Panc1 (cell line): ENCODE data around the gene CADM1. TPM values are rescaled to one million over a fixed set of nuclear protein-coding genes. Genes with fewer than 3 reads are reported as not detected.

ENCODE experiments used
- ATAC-seq: fragments of 200-7000 bp; cut with Tn5 transposase; 2 replicates; pipeline ENCODE4 v1.9.1; 2020; ENCODE audit warnings: mild to moderate bottlenecking, moderate library complexity
- BruUV-seq: library from RNA; stranded (reverse); fragments of 400-500 nt; replicated peaks from 2 replicates; lab custom pipeline; 2021; lab: Mats Ljungman, UMichigan
- CTCF ChIA-PET: fragments of 300-600 bp; sonication (Branson Sonifier 250); formaldehyde crosslinking; loops from one replicate; lab custom pipeline; 2022; ENCODE audit warnings: antibody characterized with exemption; lab: Charles Lee
- POLR2A ChIA-PET: fragments of 300-600 bp; sonication (Branson Sonifier 250); formaldehyde crosslinking; loops from one replicate; lab custom pipeline; 2022; ENCODE audit warnings: antibody characterized with exemption; lab: Charles Lee
- DNase-seq: peaks from one replicate; pipeline ENCODE4 v3.0.0-alpha.2; 2010; ENCODE audit warnings: low read depth, low spot score
- H3K27ac ChIP-seq: 2 replicates; pipeline ENCODE4 v1.5.1; 2011; ENCODE audit warnings: mild to moderate bottlenecking, low read length, inconsistent platforms
- H3K27me3 ChIP-seq: fragments of 200-500 bp; sonication (Bioruptor generic); 2 replicates; pipeline ENCODE4 v1.6.0; 2014; ENCODE audit warnings: low read length, inconsistent platforms; ENCODE audit not compliant: control insufficient read depth, insufficient read depth
- H3K36me3 ChIP-seq: fragments of 200-500 bp; sonication (Bioruptor generic); 2 replicates; pipeline ENCODE4 v1.5.1; 2014; ENCODE audit warnings: inconsistent platforms, mild to moderate bottlenecking, low read length, moderate library complexity; ENCODE audit not compliant: control insufficient read depth, insufficient read depth
- H3K4me1 ChIP-seq: 2 replicates; pipeline ENCODE4 v1.5.1; 2011; ENCODE audit warnings: inconsistent platforms, mild to moderate bottlenecking, low read length, moderate library complexity; ENCODE audit not compliant: control insufficient read depth, insufficient read depth
- H3K4me3 ChIP-seq, 2 experiments: 2 replicates each; pipeline ENCODE4 v1.5.1; 2011 to 2012; ENCODE audit warnings: low read depth in 2 of 2, low read length in 2 of 2, mild to moderate bottlenecking in 2 of 2, inconsistent platforms in 1 of 2, moderate library complexity in 1 of 2
- H3K9me3 ChIP-seq: fragments of 200-500 bp; sonication (Bioruptor generic); 2 replicates; pipeline ENCODE4 v1.5.1; 2014; ENCODE audit warnings: low read depth, mild to moderate bottlenecking, inconsistent platforms, low read length, moderate library complexity; ENCODE audit not compliant: control insufficient read depth, insufficient read depth
- POLR2AphosphoS5 ChIP-seq: IDR thresholded peaks from 2 replicates; pipeline ENCODE4 v1.6.1; 2012; ENCODE audit warnings: mild to moderate bottlenecking, low read depth, low read length, moderate library complexity
- SIN3A ChIP-seq: IDR thresholded peaks from 2 replicates; pipeline ENCODE4 v1.6.1; 2012; ENCODE audit warnings: low read depth, mild to moderate bottlenecking, low read length, moderate library complexity, borderline replicate concordance; ENCODE audit not compliant: insufficient read depth
- TCF7L2 ChIP-seq: IDR thresholded peaks from 2 replicates; pipeline ENCODE4 v1.6.1; 2011; ENCODE audit warnings: mild to moderate bottlenecking, low read depth, low read length, inconsistent platforms
- in situ Hi-C: cut with HindIII; loops from 2 replicates; pipeline ENCODE4 v1.10.0; 2016; ENCODE audit warnings: low sequenced_read_pairs, low pct_unique_long_range_greater_than_20kb
- intact Hi-C: fragments of 100-400 bp; cut with micrococcal nuclease; formaldehyde crosslinking; loops from one replicate; pipeline ENCODE4 v1.10.0; 2022; ENCODE audit not compliant: unreplicated experiment
- total RNA-seq: library from RNA; stranded (reverse); gene quantifications from one replicate; pipeline ENCODE4 v1.2.1, GENCODE V29; 2021; ENCODE audit not compliant: unreplicated experiment
- TF ChIP-seq, protein P1 (sequence below): fragments of 450-650 bp; IDR thresholded peaks from 2 replicates; pipeline ENCODE4 v1.5.1; 2017; ENCODE audit warnings: mild to moderate bottlenecking
- TF ChIP-seq, protein P2 (sequence below), 2 experiments: IDR thresholded peaks; 2 replicates each; pipeline ENCODE4 v1.6.1; 2011 to 2012; ENCODE audit warnings: low read depth in 2 of 2, control low read depth in 1 of 2, low read length in 1 of 2, mild to moderate bottlenecking in 1 of 2, moderate library complexity in 1 of 2; ENCODE audit not compliant: insufficient read depth in 1 of 2

Gene CADM1
- total RNA-seq, 1 experiment from 2014 or later: 3.9 TPM

GRCh38 chr11:115314330-115314920 is 189.8 kb downstream of the CADM1 start:
- in situ Hi-C loops: no loop called here
- ATAC-seq (no peak), DNase-seq (no peak)
- ChIA-PET POLR2A (no interaction called here), CTCF (no interaction called here)
- H3K9me3 ChIP-seq: no peaks in the 10 kb centered on the region
- no peak overlapping the region for H3K4me3 ChIP-seq
- intact Hi-C loops: no loop called here
- no peaks in the 10 kb centered on the region for H3K36me3 ChIP-seq
- H3K27me3 ChIP-seq: no peaks in the 10 kb centered on the region; the same call in 1 of the 2 replicates
- no peak overlapping the region for H3K27ac ChIP-seq
- H3K4me1 ChIP-seq: no peaks in the 10 kb centered on the region
- no TSS peak for BruUV-seq
- TF ChIP-seq SIN3A: no peak
- TF ChIP-seq TCF7L2: no peak
- TF ChIP-seq POLR2AphosphoS5: no peak
- TF ChIP-seq, protein P1, sequence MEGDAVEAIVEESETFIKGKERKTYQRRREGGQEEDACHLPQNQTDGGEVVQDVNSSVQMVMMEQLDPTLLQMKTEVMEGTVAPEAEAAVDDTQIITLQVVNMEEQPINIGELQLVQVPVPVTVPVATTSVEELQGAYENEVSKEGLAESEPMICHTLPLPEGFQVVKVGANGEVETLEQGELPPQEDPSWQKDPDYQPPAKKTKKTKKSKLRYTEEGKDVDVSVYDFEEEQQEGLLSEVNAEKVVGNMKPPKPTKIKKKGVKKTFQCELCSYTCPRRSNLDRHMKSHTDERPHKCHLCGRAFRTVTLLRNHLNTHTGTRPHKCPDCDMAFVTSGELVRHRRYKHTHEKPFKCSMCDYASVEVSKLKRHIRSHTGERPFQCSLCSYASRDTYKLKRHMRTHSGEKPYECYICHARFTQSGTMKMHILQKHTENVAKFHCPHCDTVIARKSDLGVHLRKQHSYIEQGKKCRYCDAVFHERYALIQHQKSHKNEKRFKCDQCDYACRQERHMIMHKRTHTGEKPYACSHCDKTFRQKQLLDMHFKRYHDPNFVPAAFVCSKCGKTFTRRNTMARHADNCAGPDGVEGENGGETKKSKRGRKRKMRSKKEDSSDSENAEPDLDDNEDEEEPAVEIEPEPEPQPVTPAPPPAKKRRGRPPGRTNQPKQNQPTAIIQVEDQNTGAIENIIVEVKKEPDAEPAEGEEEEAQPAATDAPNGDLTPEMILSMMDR: no peak
- TF ChIP-seq, protein P2, sequence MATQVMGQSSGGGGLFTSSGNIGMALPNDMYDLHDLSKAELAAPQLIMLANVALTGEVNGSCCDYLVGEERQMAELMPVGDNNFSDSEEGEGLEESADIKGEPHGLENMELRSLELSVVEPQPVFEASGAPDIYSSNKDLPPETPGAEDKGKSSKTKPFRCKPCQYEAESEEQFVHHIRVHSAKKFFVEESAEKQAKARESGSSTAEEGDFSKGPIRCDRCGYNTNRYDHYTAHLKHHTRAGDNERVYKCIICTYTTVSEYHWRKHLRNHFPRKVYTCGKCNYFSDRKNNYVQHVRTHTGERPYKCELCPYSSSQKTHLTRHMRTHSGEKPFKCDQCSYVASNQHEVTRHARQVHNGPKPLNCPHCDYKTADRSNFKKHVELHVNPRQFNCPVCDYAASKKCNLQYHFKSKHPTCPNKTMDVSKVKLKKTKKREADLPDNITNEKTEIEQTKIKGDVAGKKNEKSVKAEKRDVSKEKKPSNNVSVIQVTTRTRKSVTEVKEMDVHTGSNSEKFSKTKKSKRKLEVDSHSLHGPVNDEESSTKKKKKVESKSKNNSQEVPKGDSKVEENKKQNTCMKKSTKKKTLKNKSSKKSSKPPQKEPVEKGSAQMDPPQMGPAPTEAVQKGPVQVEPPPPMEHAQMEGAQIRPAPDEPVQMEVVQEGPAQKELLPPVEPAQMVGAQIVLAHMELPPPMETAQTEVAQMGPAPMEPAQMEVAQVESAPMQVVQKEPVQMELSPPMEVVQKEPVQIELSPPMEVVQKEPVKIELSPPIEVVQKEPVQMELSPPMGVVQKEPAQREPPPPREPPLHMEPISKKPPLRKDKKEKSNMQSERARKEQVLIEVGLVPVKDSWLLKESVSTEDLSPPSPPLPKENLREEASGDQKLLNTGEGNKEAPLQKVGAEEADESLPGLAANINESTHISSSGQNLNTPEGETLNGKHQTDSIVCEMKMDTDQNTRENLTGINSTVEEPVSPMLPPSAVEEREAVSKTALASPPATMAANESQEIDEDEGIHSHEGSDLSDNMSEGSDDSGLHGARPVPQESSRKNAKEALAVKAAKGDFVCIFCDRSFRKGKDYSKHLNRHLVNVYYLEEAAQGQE (IDR thresholded peaks at IDR 0.05; ENCODE audit: insufficient read depth in 1 of 2, low read depth in 2 of 2, low read length in 1 of 2): no peak

GRCh38 chr11:115313224-115313838 is 190.9 kb downstream of the CADM1 start:
- BruUV-seq: no TSS peak
- Histone ChIP-seq H3K4me1 (no peaks in the 10 kb centered on the region), H3K27me3 (no peaks in the 10 kb centered on the region; the same call in 1 of the 2 replicates), H3K4me3 (no peak overlapping the region), H3K36me3 (no peaks in the 10 kb centered on the region), H3K27ac (no peak overlapping the region), H3K9me3 (no peaks in the 10 kb centered on the region)
- POLR2A ChIA-PET: no interaction called here
- no peak for DNase-seq
- CTCF ChIA-PET: interaction anchor here (0.6 kb wide), 1 partner anchor 1020 kb away, joined by 3 read pairs; no protein-coding TSS in a partner anchor
- in situ Hi-C loops (no loop called here), intact Hi-C loops (no loop called here)
- no peak for ATAC-seq
- TF ChIP-seq TCF7L2: no peak
- TF ChIP-seq, protein P2 (IDR thresholded peaks at IDR 0.05; ENCODE audit: insufficient read depth in 1 of 2, low read depth in 2 of 2, low read length in 1 of 2): no peak
- TF ChIP-seq, protein P1: no peak
- no peak for TF ChIP-seq SIN3A
- TF ChIP-seq POLR2AphosphoS5: no peak
